NK-92 (cell line): Measurements from ENCODE around the gene ARMCX6.
"Not testable (repeated sequence)": the region's sequence is repeated elsewhere in the genome, so short reads cannot be mapped to it uniquely, and the experiment has no call there.

ENCODE experiments used
- DNase-seq: peaks from one replicate; lab custom pipeline; 2025; ENCODE audit not compliant: unreplicated experiment; lab: John Stamatoyannopoulos, UW

The ARMCX6 gene

DNA sequence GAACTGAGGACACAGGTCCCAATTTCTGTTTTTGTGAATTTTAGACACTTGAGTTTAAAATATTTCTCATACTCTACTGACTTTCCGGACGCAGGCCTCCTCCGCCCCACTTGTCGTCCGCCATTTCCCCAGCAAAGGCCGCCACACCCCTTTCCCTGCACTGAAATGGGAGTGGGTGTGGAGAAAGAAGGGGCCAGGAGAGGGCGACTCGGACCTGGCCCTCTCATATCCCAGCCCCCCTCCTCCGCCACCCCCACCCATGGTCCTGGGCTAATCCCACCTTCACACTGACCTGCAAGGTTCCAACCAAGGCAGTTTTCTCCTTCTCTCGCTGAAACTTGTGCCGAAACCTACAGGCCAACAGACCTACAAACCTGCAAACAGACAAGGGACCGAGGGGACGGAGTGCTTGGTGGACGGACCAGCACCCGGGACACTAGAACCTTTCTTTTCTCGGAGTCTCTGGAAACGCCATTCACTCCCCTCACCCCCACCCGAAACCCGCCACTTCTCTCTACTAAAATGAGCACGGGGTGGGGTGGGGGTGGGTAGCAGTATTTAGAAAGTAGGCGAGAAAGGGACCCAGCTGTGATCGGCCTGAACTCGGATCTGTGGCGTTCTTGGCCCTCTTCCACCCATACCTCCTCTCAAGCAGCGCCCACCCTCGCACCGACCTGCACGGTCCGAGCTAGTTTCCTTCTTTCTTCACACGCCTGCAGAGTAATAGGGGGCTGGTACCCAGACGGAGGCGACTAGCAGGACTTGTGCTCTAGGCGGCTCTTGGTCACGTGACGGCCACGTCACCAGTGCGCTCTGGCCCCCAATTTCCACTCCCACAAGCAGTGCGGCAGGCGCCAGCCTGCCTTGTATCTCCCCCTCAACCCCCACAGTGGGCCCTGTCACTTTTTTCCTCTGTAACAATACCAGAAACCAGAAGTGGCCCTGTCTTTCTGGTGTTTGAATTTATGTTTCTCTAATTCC lies at the start of gene ARMCX6:
Gene ARMCX6 (minus strand): TSS at position 790 of the 981 bp plus-strand sequence. CDS start 1,380 bp downstream, outside the sequence.
- DNase-seq = no peak

DNA sequence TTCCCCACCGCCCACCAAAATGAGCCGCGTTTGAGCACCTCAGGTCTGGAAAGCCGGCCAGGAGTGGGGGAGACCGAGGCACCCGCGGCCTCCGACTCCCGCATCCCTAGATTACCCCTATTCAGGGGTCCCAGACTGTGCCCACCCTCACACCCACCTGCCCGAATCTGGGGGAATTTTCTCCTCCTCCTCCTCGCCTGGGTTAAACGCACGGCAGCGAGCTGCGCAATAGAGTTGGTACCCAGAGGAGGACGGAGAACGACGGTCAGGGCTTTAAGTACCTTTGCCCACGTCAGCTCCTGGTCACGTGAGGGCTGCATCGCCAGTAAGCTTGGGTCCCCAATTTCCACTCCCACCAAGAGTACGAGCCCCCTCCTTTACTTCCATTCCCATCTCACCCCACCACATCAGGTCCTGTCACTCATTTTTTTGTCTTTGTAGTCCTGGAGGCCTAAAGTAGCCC lies 41.8 kb upstream of the ARMCX6 start, which contains the start of gene ARMCX2:
Gene ARMCX2 (minus strand): TSS at position 250 of the 463 bp plus-strand sequence. CDS start 2,262 bp downstream, outside the sequence.
- DNase-seq = no peak

DNA sequence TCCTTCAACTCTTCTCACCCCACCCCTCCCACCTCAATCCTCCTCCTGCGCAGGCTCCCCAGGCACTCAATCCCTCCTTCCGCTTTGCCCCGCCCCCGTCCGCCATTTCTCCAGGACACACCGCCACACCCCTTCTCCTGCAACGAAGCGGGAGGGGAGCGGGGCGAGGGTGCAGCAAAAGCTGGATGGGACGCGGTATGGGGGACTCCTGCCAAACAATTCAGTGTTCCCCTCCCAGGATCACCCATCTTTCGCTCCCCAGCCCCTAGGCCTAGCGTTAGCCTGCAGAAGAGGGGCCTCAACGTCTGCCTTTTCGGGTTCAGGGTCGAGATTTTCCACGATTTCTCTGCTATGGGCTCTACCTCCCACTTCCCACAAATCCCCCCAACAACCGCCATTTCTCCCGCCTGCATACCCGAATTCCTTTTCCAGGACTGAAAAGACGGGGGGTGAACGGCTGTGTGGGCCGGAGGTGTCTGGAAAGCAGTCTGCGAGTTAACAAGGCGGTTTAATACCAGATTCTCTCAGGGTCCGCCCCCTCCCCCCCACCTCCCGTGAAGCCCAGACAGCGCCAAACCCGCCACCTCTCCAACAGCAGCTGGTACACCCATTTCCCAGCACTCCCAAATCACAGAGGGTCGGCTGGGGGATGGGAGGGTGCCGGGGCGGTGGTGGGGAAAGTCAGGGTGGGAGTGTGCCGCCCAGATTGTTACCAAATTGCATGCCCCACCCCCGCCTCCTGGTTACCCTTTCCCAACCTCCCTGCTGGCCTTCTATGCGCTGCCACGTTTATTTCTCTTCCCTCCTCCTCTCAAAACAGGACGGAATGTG lies 41.1 kb upstream of the ARMCX6 start:
- DNase-seq = no peak

DNA sequence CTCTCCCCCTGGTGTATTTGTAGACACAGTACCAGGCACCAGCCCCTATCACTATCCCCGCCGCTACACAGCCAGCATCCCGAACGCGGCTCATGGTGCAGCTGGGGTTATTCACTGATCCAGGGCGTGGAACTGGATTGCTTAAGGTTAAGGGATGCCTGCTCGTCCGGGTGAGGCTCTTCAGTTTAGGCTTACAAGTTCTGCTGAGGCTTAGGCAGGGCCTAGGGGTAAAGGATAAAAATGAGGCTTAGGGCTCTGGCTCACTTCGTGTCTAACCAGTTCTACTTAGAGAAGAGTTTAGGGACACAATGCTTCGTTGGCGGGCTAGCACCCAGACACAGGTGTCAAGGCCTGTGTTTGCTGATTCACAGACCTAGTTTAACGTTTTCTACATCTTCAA lies 39.7 kb upstream of the ARMCX6 start:
- DNase-seq = no peak

DNA sequence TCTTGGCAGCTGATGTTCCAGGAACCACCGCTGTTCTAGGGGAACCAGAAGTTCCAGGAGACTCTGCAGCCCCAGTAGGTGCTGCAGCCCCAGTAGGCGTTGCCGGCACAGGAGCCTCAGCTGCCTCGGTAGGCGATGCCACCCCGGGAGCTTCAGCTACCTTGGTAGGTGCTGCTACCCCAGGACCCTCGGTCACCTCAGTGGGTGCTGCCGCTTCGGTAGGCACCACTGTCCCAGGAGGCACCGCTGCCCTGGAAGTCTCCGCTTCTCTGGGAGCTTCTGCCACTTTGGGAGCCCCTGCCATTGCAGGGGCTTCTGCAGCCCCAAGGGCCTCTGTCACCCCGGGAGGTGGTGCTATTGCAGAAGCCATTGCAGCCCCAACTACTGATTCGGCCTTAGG lies 39.0 kb upstream of the ARMCX6 start:
- DNase-seq = no peak

DNA sequence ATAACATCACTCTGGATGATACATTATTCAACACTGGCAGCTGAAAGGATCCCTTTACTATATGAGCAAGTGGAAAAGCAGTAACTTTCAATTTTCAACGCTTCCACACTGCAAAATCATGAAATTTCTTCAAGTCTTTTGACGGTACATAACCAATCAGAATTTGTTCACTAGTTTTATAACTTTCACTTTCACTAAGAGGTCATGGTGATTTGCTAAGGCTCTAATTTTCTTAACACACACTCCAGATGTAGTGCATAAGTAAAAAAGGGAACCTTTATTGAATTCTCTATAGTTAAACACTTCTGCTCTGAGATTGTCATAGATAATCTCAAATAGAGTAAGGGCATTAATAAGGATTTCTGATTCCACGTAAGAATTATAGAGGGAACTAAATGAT lies 37.7 kb upstream of the ARMCX6 start:
- DNase-seq = no peak

DNA sequence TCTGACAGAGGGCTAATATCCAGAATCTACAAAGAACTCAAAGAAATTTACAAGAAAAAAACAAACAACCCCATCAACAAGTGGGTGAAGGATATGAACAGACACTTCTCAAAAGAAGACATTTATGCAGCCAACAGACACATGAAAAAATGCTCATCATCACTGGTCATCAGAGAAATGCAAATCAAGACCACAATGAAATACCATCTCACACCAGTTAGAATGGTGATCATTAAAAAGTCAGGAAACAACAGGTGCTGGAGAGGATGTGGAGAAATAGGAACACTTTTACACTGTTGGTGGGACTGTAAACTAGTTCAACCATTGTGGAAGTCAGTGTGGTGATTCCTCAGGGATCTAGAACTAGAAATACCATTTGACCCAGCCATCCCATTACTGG lies 29.9 kb upstream of the ARMCX6 start:
- not testable (repeated sequence) for DNase-seq

DNA sequence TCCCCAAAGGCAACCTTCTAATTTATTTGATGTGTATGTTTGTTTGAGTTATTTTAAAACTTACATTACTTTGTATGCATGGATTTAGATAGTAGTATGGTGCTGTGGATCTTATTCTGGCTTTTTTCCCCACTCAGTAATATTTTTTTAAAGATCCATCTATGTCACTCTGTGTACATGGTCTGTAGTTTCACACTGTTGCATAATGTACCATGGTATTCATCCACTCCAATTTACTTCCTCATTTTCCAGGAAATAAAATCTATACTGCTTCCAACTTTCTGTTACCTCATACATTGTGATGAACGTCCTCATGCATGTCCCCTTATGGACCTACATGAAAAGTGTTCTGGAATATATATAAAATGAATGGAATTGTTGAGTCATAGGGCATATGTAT lies 24.3 kb upstream of the ARMCX6 start:
- DNase-seq = no peak

DNA sequence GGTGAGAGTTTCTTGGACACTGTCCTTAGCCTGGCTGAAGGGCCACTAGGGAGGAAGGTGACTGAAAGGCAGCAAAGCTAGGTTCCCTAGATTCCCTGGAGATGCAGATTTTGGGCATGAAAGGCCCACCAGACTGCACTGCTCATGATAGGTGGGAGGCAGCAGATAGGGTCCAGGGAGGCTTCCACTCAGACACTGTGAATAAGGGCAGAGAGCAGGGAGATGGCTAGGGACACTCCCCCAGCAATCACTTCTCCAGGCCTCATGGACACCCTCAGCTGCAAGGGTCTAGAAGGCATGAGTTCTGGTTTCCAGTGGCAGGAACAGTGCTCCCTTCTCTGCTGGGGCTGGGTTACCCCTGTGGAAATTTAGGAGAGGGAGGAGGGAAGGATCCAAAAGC lies 21.8 kb upstream of the ARMCX6 start:
- DNase-seq = no peak

DNA sequence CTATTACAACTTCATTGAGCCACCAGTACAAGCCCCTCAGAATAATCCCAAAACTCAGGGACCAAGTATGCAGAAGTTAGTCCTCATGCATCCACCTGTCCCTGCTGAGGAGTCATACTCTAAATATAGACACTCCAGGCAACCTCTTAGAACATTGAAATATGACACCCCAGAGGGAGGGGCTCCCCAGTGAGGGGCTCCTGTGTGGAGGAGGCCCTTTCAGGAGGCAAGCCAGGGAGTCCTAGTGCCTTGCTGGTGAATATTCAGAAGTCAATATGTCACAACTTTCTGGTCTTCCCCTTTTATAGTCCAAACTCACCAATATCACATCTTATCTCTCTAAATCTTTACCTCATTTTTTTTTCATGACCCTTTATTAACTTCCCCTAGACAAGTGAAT lies 1.6 kb upstream of the ARMCX6 start:
- DNase-seq = no peak

DNA sequence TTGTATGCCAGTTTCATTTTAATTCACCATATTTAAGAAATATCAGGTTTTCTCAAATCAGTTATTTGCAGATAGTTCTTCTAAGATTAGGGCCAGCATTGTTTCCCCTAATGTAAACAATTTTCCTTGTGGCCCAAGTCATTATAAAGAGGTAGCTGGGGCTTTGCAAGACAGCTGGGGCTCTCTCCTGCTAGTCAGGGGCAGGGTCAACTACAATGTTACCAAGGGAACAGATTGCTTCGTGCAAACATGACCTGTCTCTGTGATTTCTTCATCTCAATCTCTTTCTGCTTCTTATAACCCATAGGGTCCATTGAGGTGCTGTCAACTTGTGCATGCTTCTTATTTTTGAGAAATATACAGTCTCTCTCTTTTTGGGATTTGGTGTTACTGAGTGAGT lies 12.1 kb downstream of the ARMCX6 start:
- no peak for DNase-seq

DNA sequence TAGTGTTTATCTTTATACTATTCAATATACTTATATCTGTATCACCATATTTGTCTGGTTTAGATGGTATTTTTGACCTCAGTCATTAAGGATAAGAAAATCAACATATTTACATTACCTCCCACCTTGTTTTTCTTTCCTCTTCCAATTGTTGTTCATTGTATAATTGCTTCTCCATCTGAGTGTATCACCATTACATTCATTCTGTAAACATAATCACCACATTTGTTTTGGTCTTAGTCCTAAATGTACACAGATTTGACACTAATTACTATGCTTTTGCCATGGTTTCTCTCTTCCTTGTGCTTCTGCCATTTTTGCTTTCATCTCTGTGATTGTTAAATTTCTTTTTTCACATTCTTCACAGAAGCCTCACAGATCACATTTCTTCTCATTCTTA lies 12.7 kb downstream of the ARMCX6 start:
- no peak for DNase-seq

DNA sequence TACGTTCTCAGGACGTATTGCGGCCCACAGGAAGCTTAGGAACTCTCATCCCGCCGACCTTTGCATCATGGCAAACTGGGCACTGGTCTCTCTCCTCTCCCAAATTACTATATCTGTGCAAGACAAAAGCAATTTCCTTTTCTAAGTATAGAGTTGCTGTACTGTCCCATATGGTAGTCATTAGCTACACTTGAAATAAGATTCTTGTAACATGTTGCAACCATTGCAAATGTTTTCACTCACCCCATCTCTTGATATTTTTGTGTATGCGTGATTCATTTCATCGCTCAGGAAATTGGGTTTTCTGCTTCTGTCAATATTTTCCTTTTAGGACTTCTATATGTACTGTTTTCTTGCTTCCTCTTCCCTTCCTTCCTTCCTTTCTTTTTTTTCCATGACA lies 15.7 kb downstream of the ARMCX6 start:
- DNase-seq = no peak

DNA sequence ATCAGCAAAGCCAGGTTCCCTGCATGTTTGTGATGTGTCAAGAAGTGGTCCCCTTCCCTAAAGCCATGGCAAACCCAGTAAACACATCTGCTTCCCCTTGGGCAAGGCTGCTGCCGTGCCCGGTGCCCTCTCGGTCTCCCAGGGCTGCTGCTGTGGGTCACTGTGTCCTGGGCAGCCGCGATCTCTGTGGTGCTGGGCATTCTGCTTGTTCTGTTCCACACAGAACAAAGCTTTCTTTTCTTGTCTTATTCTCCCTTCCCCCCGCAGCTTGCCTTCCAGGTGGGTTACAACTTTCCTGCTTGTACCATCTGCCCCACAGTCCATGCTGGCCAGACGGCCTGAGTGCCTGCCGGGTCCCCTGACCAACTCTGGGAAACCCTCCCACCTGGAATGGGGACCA lies 18.2 kb downstream of the ARMCX6 start:
- not testable (repeated sequence) for DNase-seq

DNA sequence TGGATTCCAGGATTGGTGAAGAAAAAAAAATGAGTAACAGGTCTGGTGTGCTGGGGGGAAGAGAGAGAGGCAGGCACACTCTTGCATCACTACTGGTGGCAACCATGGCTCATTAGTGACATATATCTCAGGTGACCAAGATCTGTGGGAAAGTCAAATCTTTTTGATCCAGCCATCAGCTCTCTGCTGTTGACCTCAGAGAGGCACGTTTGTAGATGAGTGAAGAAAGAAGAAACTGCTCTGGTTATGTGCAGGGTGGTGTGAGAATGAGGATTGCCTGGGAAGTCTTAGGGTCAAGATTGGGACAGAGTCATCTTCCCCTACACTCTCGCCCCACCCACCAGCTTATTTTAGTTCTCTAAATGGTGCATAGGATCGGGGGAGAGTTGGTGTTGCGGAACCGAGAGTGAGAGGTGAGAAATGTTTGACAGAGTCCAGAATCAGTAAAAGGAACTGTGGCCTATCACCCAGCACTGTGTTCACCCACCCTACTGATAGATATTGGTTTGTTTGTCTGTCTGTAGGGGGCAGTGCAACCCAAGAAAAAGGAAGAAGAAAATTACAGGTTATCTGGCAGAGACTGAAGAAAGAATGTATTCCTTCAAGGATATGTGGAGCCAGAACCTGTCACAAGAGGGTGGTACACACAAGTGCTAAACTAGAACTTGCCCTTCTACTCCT lies 21.9 kb downstream of the ARMCX6 start:
- DNase-seq = no peak
